Neural crest cell (in vitro differentiated cells): ENCODE data around the gene CLEC18A. TPM values are rescaled to one million over a fixed set of nuclear protein-coding genes. Genes with fewer than 3 reads are reported as not detected.
"Not testable (repeated sequence)": the region's sequence is repeated elsewhere in the genome, so short reads cannot be mapped to it uniquely, and the experiment has no call there.

ENCODE experiments used
- DNase-seq: peaks from one replicate; pipeline ENCODE4 v3.0.0; 2021; ENCODE audit warnings: low read depth, mixed read lengths, low spot score
- H3K27ac Mint-ChIP-seq: one replicate; pipeline ENCODE4 v1.8.0; 2021; ENCODE audit warnings: mild to moderate bottlenecking, mixed read lengths; ENCODE audit not compliant: unreplicated experiment
- H3K27me3 Mint-ChIP-seq: 2 replicates; pipeline ENCODE4 v1.8.0; 2021; ENCODE audit warnings: low read depth, mild to moderate bottlenecking, mixed read lengths
- H3K36me3 Mint-ChIP-seq: 2 replicates; pipeline ENCODE4 v1.8.0; 2021; ENCODE audit warnings: low read depth, mild to moderate bottlenecking, mixed read lengths
- H3K4me1 Mint-ChIP-seq: 2 replicates; pipeline ENCODE4 v1.8.0; 2021; ENCODE audit warnings: mixed read lengths
- H3K4me3 Mint-ChIP-seq: one replicate; pipeline ENCODE4 v1.8.0; 2021; ENCODE audit warnings: mild to moderate bottlenecking, mixed read lengths
- H3K9me3 Mint-ChIP-seq: 2 replicates; pipeline ENCODE4 v1.8.0; 2021; ENCODE audit warnings: mixed read lengths
- total RNA-seq: library from RNA; stranded (reverse); gene quantifications from 2 replicates; pipeline ENCODE4 v1.2.1, GENCODE V29; 2021

Gene CLEC18A
- total RNA-seq, 1 donor from 2014 or later: 3.1 TPM

DNA sequence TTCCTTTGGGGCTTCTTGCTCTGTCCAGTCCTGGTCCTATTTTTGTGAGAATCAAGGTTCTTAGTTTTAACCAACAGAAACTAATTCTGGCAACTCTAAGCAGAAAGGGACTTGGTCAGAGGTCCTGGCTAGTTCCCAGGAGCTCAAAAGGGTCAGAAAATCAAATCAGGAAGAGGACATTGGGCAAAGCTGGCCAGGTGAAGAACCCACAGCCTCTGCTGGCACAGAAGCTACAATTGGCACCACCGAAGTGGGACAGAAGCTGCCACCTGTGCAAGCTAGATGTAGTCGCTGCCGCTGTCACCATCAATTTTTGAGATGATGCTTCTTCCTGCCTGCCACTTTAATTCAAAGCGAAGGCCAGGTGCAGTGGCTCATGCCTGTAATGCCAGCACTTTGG is 18.5 kb downstream of the CLEC18A start:
- H3K4me3 Mint-ChIP-seq, H3K27me3 Mint-ChIP-seq, H3K27ac Mint-ChIP-seq, H3K4me1 Mint-ChIP-seq, DNase-seq, H3K36me3 Mint-ChIP-seq, H3K9me3 Mint-ChIP-seq: not testable (repeated sequence)

DNA sequence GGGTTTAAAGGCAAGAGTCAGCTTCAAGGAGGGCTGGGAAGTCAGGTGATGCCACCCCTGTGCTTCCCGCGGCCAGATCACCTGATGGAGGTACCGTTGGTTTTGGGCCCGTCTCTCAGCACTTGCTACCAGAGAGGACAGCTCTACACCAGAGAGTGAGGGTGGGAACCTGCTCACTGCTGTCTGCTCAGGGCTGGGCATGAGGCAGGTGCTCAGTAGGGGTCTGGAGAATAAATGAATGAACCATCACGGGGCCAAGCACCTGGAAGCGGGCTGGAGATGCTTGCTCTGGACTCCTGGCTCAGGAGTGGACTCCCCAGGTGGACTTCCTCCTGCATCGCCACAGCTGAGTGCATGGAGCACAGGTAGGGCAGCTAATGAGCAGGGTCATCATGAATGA is 21.0 kb downstream of the CLEC18A start:
- H3K4me1 Mint-ChIP-seq, H3K27me3 Mint-ChIP-seq, H3K4me3 Mint-ChIP-seq, H3K36me3 Mint-ChIP-seq, H3K27ac Mint-ChIP-seq, H3K9me3 Mint-ChIP-seq, DNase-seq: not testable (repeated sequence)

GRCh38 chr16:69972935-69973334 is 21.8 kb downstream of the CLEC18A start:
- DNase-seq, H3K36me3 Mint-ChIP-seq: not testable (repeated sequence)

DNA sequence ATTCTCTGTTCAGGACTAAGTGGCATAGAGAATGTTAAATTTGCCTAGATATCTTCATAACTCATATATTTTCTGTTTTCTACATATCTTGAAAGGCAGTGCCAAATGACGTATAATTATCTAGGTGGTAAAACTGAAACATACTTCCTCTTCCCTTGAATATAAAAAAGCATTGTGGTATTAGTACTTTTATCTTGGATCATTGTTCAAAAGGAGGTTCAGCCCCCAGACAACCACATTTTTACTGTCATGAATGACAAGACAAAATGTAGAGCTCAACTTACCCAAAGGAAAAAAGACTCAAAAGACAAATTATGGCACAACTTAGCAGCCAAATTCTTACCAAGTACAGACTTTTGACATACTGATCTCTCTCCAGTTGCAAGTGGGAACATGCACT is 34.1 kb downstream of the CLEC18A start:
- H3K4me3 Mint-ChIP-seq, DNase-seq, H3K36me3 Mint-ChIP-seq, H3K9me3 Mint-ChIP-seq, H3K27ac Mint-ChIP-seq, H3K27me3 Mint-ChIP-seq, H3K4me1 Mint-ChIP-seq: not testable (repeated sequence)

More at GRCh38 chr16:69972935-69973334, 21.8 kb downstream of the CLEC18A start:
- H3K9me3 Mint-ChIP-seq, H3K4me3 Mint-ChIP-seq, H3K27me3 Mint-ChIP-seq, H3K4me1 Mint-ChIP-seq, H3K27ac Mint-ChIP-seq: not testable (repeated sequence)

DNA sequence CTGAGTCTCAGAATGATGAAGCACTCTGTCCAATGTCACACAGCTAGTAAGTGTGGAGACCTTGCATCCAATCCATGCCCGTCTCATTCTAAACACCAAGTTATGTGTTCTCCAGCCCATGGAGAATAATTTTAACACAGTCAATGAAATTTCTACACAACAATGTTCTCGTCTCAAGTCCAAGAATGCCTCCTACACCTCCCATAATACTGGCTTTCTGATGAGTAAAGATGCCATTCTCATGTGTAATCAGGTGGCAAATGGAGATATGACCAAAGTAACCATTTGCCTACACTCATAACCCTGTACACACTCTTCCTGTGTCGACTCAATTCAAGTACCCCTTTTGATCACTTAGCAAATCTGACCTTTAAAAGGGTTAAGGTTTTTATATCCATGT is 46.8 kb downstream of the CLEC18A start:
- not testable (repeated sequence) for H3K36me3 Mint-ChIP-seq, H3K4me3 Mint-ChIP-seq, H3K9me3 Mint-ChIP-seq, H3K4me1 Mint-ChIP-seq, H3K27ac Mint-ChIP-seq, H3K27me3 Mint-ChIP-seq, DNase-seq

GRCh38 chr16:69999801-70000200 is 48.7 kb downstream of the CLEC18A start:
- H3K9me3 Mint-ChIP-seq, H3K4me3 Mint-ChIP-seq, H3K27me3 Mint-ChIP-seq, H3K4me1 Mint-ChIP-seq, H3K27ac Mint-ChIP-seq, DNase-seq, H3K36me3 Mint-ChIP-seq: not testable (repeated sequence)

GRCh38 chr16:70003511-70003910 is 52.4 kb downstream of the CLEC18A start:
- H3K4me3 Mint-ChIP-seq, H3K36me3 Mint-ChIP-seq, H3K27ac Mint-ChIP-seq, DNase-seq, H3K4me1 Mint-ChIP-seq, H3K9me3 Mint-ChIP-seq, H3K27me3 Mint-ChIP-seq: not testable (repeated sequence)

GRCh38 chr16:70008604-70009003 is 57.5 kb downstream of the CLEC18A start:
- not testable (repeated sequence) for H3K36me3 Mint-ChIP-seq, DNase-seq, H3K4me1 Mint-ChIP-seq, H3K4me3 Mint-ChIP-seq, H3K27ac Mint-ChIP-seq, H3K9me3 Mint-ChIP-seq, H3K27me3 Mint-ChIP-seq

- not testable (repeated sequence) for H3K36me3 Mint-ChIP-seq, DNase-seq, H3K27me3 Mint-ChIP-seq, H3K9me3 Mint-ChIP-seq, H3K4me1 Mint-ChIP-seq, H3K4me3 Mint-ChIP-seq, H3K27ac Mint-ChIP-seq
Measured at GRCh38 chr16:70010615-70011014, 59.5 kb downstream of the CLEC18A start.

- DNase-seq, H3K4me3 Mint-ChIP-seq, H3K27me3 Mint-ChIP-seq, H3K4me1 Mint-ChIP-seq, H3K36me3 Mint-ChIP-seq, H3K9me3 Mint-ChIP-seq, H3K27ac Mint-ChIP-seq: not testable (repeated sequence)
Measured at GRCh38 chr16:70011120-70011519, 60.0 kb downstream of the CLEC18A start.

DNA sequence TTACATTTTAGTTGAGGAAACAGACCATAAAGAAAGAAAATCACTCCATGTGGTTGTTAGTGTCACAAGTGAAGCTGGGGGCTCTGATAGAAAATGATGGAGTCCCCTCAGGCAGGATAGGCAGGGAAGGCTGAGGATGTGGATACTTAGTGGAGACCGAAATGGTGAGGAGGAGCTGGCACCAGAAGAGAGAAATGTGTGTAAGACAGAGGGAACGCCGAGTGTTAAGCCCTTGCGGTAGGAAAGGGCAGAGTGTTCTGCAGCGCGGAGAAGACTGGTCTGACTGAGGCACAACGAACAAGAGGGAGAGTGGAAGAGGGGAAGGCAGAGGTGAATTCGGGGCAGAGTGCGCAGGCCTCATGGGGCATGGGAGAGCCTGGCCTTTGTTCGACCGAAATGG is 61.2 kb downstream of the CLEC18A start:
- H3K27ac Mint-ChIP-seq: peak overlapping the region; percentile 2
- H3K4me1 Mint-ChIP-seq, H3K4me3 Mint-ChIP-seq, H3K27me3 Mint-ChIP-seq, H3K36me3 Mint-ChIP-seq, DNase-seq, H3K9me3 Mint-ChIP-seq: not testable (repeated sequence)

DNA sequence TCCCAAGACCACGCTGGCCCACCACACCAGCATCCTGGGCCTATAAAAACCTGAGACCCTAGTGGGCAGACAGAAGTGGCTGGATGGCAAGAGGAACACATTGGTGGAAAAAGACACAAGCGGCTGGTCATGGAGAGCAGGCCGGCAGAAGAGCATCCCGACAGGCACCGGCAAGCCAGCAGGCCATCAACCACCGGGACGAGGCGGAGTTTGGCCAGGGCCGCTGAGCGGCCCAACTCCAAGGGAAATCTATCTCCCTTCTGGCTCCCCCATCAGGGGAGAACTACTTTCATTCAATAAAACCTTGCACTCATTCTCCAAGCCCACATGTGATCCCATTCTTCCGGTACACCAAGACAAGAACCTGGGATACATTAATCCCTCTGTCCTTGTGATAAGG is 61.8 kb downstream of the CLEC18A start:
- H3K4me1 Mint-ChIP-seq, H3K36me3 Mint-ChIP-seq, H3K4me3 Mint-ChIP-seq, DNase-seq, H3K27me3 Mint-ChIP-seq, H3K9me3 Mint-ChIP-seq, H3K27ac Mint-ChIP-seq: not testable (repeated sequence)
